GM13976 (cell line): ENCODE data around the gene SRRT.

Source experiments
- DNase-seq: peaks from one replicate; pipeline ENCODE4 v3.0.0; 2012; ENCODE audit warnings: low spot score
- in situ Hi-C: fragments of 300-500 bp; cut with MboI; formaldehyde crosslinking; loops from one replicate; pipeline ENCODE4 v1.12.0; 2022; ENCODE audit warnings: low sequenced_read_pairs, mixed read lengths, inconsistent platforms; ENCODE audit not compliant: unreplicated experiment
- TF ChIP-seq, protein P1 (sequence below): IDR thresholded peaks from 2 replicates; pipeline ENCODE4 v1.5.1; 2012; ENCODE audit warnings: borderline replicate concordance, mild to moderate bottlenecking; ENCODE audit not compliant: insufficient read depth; ENCODE audit errors: extremely low read depth, missing control alignments, control extremely low read depth

The SRRT gene

DNA sequence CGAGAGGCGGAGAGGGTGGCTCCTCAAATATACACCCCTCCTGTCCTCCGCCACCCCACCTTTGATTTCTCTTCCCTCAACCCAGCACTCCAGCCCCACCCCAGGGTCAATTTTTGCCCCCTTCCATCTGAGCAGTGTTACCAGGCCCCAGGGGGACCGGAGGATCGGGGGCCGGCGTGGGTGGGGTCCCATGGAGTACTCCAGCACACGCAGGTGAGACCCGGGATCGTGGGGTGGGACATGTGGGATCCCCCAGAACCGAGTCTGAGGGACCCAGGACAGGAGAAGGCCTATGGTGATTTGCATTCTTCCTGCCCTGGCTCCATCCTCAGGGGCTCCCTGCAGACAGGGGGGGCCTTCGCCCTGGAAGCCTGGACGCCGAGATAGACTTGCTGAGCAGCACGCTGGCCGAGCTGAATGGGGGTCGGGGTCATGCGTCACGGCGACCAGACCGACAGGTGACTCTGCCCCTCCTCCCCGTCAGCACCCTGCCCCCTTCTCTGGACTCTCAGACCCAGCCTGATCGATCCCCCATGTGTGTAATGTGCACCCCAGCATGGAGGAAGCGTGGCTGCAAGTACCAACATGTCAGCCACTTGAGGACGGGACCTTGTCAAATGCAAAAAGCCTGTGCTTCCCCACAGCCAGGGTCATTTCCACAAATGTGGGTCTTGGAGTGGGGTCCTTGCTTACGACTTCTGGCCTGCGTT, 7.0 kb upstream of the SRRT start:
- in situ Hi-C loops, result loop anchor here (25.0 kb wide), 1 partner anchor 406 kb away; the partner anchor contains the start of gene SPACDR
- TF ChIP-seq, protein P1, sequence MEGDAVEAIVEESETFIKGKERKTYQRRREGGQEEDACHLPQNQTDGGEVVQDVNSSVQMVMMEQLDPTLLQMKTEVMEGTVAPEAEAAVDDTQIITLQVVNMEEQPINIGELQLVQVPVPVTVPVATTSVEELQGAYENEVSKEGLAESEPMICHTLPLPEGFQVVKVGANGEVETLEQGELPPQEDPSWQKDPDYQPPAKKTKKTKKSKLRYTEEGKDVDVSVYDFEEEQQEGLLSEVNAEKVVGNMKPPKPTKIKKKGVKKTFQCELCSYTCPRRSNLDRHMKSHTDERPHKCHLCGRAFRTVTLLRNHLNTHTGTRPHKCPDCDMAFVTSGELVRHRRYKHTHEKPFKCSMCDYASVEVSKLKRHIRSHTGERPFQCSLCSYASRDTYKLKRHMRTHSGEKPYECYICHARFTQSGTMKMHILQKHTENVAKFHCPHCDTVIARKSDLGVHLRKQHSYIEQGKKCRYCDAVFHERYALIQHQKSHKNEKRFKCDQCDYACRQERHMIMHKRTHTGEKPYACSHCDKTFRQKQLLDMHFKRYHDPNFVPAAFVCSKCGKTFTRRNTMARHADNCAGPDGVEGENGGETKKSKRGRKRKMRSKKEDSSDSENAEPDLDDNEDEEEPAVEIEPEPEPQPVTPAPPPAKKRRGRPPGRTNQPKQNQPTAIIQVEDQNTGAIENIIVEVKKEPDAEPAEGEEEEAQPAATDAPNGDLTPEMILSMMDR, result no peak
- DNase-seq, result no peak

DNA sequence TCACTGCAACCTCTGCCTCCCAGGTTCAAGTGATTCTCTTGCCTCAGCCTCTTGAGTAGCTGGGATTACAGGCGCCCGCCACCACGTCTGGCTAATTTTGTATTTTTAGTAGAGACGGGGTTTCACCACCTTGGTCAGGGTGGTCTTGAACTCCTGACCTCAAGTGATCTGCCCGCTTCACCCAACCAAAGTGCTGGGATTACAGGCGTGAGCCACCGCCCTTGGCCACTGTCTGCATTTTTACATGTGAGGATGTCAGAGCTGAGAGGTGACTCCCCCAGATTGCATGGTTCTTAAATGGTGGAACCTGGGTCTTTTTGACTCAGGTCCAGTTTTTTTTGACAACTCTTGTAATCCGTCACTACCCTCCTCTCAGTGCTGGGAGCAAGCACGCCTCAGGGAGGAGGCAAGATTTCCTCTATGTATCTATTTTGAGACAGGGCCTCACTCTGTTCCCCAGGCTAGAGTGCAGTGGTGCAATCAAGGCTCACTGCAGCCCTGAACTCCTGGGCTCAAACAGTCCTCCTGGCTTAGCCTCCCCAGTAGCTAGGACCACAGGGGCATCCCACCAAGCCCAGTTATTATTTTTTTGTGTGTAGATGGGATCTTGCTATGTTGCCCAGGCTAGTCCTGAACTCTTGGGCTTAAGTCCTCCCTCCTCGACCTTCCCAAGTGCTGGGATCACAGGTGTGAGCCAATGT, 1.2 kb upstream of the SRRT start:
- TF ChIP-seq, protein P1, result no peak
- no peak for DNase-seq
- in situ Hi-C loops, result loop anchor here (25.0 kb wide), 1 partner anchor 411 kb away; the partner anchor contains the start of gene SPACDR

- in situ Hi-C loops, result loop anchor here (25.0 kb wide), 1 partner anchor 412 kb away; the partner anchor contains the start of gene SPACDR
- no peak for DNase-seq
- TF ChIP-seq, protein P1, result no peak
These were observed 665 bp upstream of the SRRT start for GRCh38 chr7:100874300-100874576.

- TF ChIP-seq, protein P1, result no peak
- DNase-seq, result peak; percentile 69
- in situ Hi-C loops, result no loop called here
These were observed 451 bp downstream of the SRRT start for GRCh38 chr7:100875356-100875751.

- in situ Hi-C loops, result no loop called here
- TF ChIP-seq, protein P1, result no peak
- DNase-seq, result no peak
These were observed 3.1 kb downstream of the SRRT start for GRCh38 chr7:100878013-100878412.

DNA sequence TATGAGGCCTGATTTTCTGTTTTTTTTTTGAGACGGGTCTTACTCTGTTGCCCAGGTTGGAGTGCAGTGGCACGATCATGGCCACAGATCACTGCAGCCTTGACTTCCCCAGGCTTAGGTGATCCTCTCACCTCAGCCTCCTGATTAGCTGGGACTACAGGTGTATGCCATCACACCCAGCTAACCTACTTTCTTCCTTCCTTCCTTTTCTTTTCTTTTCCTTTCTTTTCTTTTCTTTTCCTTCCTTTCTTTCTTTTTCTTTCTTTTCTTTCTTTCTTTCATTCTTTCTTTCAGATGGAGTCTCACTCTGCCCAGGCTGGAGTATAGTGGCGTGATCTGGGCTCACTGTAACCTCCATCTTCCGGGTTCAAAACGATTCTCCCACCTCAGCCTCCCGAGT, 3.8 kb downstream of the SRRT start:
- no peak for DNase-seq
- in situ Hi-C loops, result no loop called here
- TF ChIP-seq, protein P1, result no peak
